ENCODE measurements around the gene CHL1. TPM values are rescaled to one million over a fixed set of nuclear protein-coding genes. Genes with fewer than 3 reads are reported as not detected.

The CHL1 gene
- total and polyA plus RNA-seq, 4 donors = 0.08 to 11.7 (median 7.0) TPM; not detected in 1

- ATAC-seq (ENCODE audit: low FRiP score) (no peak), DNase-seq (no peak)
- H3K4me3 ChIP-seq (ENCODE audit: low read length in 2 of 2) = no peak overlapping the region
- intact Hi-C loops (cut with DNase I) = no loop called here
- H3K36me3 ChIP-seq (ENCODE audit: control insufficient read depth in 1 of 2, insufficient read depth in 2 of 2, low read length in 1 of 2) = no peaks in the 10 kb centered on the region
- no peak overlapping the region for H3K27ac ChIP-seq (ENCODE audit: low read depth in 1 of 2, low read length in 2 of 2)
- no peaks in the 10 kb centered on the region for H3K9me3 ChIP-seq (ENCODE audit: control insufficient read depth, low read length)
- WGBS, 2 donors = 64 to 69% methylated on average over 2 of the region's 2 CpGs
- no peaks in the 10 kb centered on the region for H3K27me3 ChIP-seq (ENCODE audit: control insufficient read depth in 1 of 2, insufficient read depth in 2 of 2, low read length in 1 of 2)
- no peaks in the 10 kb centered on the region for H3K4me1 ChIP-seq (ENCODE audit: control insufficient read depth in 1 of 2, insufficient read depth in 2 of 2, low read length in 2 of 2)
Measured at GRCh38 chr3:204102-204501, 7.5 kb downstream of the CHL1 start.

DNA sequence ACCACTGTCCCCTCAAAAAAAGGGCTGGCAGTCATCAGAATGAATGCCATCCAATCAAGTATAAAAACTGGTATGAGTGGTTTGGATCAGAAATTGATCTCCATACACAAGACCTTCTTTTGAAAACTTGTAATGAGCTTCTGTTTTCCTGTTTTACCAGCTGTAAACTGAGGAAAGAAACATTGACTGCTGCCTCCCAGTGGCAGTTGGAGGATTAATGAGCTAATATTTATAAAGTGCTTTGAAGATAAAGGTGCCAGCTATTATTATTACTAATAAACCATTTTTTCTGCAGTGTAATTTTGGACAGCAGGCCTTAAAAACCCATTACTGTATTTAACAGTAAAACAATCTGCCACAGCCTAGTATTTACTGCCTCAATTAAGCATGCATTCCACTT lies 11.4 kb downstream of the CHL1 start:
- intact Hi-C loops (cut with DNase I) = no loop called here
- DNase-seq (no peak), ATAC-seq (ENCODE audit: low FRiP score) (no peak)
- Histone ChIP-seq H3K36me3 (ENCODE audit: control insufficient read depth in 1 of 2, insufficient read depth in 2 of 2, low read length in 1 of 2) (no peaks in the 10 kb centered on the region), H3K27me3 (ENCODE audit: control insufficient read depth in 1 of 2, insufficient read depth in 2 of 2, low read length in 1 of 2) (no peaks in the 10 kb centered on the region), H3K4me3 (ENCODE audit: low read length in 2 of 2) (no peak overlapping the region), H3K9me3 (ENCODE audit: control insufficient read depth, low read length) (no peaks in the 10 kb centered on the region), H3K27ac (ENCODE audit: low read depth in 1 of 2, low read length in 2 of 2) (no peak overlapping the region), H3K4me1 (ENCODE audit: control insufficient read depth in 1 of 2, insufficient read depth in 2 of 2, low read length in 2 of 2) (no peaks in the 10 kb centered on the region)

DNA sequence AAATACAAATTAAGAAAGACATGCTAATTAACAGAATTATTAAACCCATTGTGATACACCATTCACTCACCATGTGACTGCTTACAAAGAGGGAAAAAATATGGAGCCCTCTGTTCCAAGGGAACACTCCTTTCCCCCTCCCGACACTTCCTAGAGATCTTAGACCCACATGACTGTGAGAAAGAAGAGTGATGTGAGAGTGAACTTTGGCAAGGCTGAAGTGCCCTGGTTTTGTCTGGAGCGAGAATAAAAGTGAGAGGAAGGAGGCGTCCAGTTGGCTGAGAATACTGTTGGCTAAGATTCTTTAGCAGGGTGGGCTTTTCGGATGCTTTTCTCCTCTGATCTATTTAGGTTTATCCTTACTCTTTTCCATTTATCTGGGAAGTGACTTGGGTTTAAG lies 14.1 kb downstream of the CHL1 start:
- H3K36me3 ChIP-seq (ENCODE audit: control insufficient read depth in 1 of 2, insufficient read depth in 2 of 2, low read length in 1 of 2) = no peaks in the 10 kb centered on the region
- DNase-seq (no peak), ATAC-seq (ENCODE audit: low FRiP score) (no peak)
- H3K4me1 ChIP-seq (ENCODE audit: control insufficient read depth in 1 of 2, insufficient read depth in 2 of 2, low read length in 2 of 2) = no peaks in the 10 kb centered on the region
- WGBS, 2 donors = 67 to 70% methylated on average over 4 of the region's 4 CpGs
- H3K9me3 ChIP-seq (ENCODE audit: control insufficient read depth, low read length) = no peaks in the 10 kb centered on the region
- no peak overlapping the region for H3K4me3 ChIP-seq (ENCODE audit: low read length in 2 of 2)
- no peaks in the 10 kb centered on the region for H3K27me3 ChIP-seq (ENCODE audit: control insufficient read depth in 1 of 2, insufficient read depth in 2 of 2, low read length in 1 of 2)
- no peak overlapping the region for H3K27ac ChIP-seq (ENCODE audit: low read depth in 1 of 2, low read length in 2 of 2)
- intact Hi-C loops (cut with DNase I) = no loop called here

- Histone ChIP-seq H3K27me3 (ENCODE audit: control insufficient read depth in 1 of 2, insufficient read depth in 2 of 2, low read length in 1 of 2) (no peaks in the 10 kb centered on the region), H3K9me3 (ENCODE audit: control insufficient read depth, low read length) (peaks cover under 1% of the 10 kb centered on the region), H3K4me3 (ENCODE audit: low read length in 2 of 2) (no peak overlapping the region), H3K4me1 (ENCODE audit: control insufficient read depth in 1 of 2, insufficient read depth in 2 of 2, low read length in 2 of 2) (no peaks in the 10 kb centered on the region), H3K27ac (ENCODE audit: low read depth in 1 of 2, low read length in 2 of 2) (no peak overlapping the region), H3K36me3 (ENCODE audit: control insufficient read depth in 1 of 2, insufficient read depth in 2 of 2, low read length in 1 of 2) (no peaks in the 10 kb centered on the region)
- 40 to 50% methylated on average over 4 of the region's 4 CpGs for WGBS, 2 donors
- ATAC-seq (ENCODE audit: low FRiP score) (no peak), DNase-seq (no peak)
- intact Hi-C loops (cut with DNase I) = no loop called here
Measured at GRCh38 chr3:212432-212831, 15.9 kb downstream of the CHL1 start.

DNA sequence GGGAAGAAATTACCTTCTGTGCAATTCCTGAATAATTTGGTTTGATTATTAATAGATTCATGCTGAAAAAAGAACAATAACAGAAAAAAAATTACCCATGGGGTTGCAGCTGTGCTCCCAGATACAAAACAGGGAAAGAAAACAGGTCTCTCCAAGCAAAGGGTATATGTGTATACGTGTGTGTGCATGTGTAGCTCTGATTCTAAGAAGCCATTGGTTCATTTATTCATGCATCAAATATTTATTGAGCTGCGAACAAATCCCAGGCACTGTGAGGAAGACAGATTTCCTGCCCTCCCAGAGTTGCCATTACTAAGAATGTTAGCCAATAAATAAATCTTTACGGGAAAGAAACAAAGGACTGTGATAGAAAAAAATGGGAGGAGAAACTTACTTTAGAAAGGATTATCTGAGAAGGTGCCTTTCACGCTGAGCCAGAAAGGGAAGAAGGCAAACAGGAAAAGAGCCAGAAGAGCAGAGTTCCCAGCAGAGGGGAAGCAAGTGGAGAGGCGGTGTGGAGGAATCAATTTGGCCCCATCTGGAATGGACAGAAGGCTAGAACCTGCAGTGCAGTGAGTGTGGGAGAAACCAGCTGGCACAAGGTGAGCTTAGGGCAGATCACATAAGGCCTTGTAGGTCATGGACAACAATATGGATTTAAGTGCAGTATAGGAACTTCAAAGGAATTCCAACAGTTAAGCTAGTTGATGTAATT lies 20.7 kb downstream of the CHL1 start:
- Histone ChIP-seq H3K27me3 (ENCODE audit: control insufficient read depth in 1 of 2, insufficient read depth in 2 of 2, low read length in 1 of 2) (no peaks in the 10 kb centered on the region), H3K9me3 (ENCODE audit: control insufficient read depth, low read length) (peaks cover 2% of the 10 kb centered on the region), H3K36me3 (ENCODE audit: control insufficient read depth in 1 of 2, insufficient read depth in 2 of 2, low read length in 1 of 2) (no peaks in the 10 kb centered on the region), H3K27ac (ENCODE audit: low read depth in 1 of 2, low read length in 2 of 2) (no peak overlapping the region), H3K4me3 (ENCODE audit: low read length in 2 of 2) (no peak overlapping the region), H3K4me1 (ENCODE audit: control insufficient read depth in 1 of 2, insufficient read depth in 2 of 2, low read length in 2 of 2) (no peaks in the 10 kb centered on the region)
- intact Hi-C loops (cut with DNase I) = no loop called here
- WGBS, 2 donors = 56 to 63% methylated on average over 5 of the region's 5 CpGs
- DNase-seq (no peak), ATAC-seq (ENCODE audit: low FRiP score) (no peak)

GRCh38 chr3:217948-218347 lies 21.4 kb downstream of the CHL1 start:
- Histone ChIP-seq H3K27me3 (ENCODE audit: control insufficient read depth in 1 of 2, insufficient read depth in 2 of 2, low read length in 1 of 2) (no peaks in the 10 kb centered on the region), H3K36me3 (ENCODE audit: control insufficient read depth in 1 of 2, insufficient read depth in 2 of 2, low read length in 1 of 2) (no peaks in the 10 kb centered on the region), H3K27ac (ENCODE audit: low read depth in 1 of 2, low read length in 2 of 2) (no peak overlapping the region), H3K4me1 (ENCODE audit: control insufficient read depth in 1 of 2, insufficient read depth in 2 of 2, low read length in 2 of 2) (no peaks in the 10 kb centered on the region), H3K4me3 (ENCODE audit: low read length in 2 of 2) (no peak overlapping the region), H3K9me3 (ENCODE audit: control insufficient read depth, low read length) (peaks cover 2% of the 10 kb centered on the region)
- no peak for ATAC-seq (ENCODE audit: low FRiP score)
- WGBS, 2 donors = 75 to 81% methylated on average over 2 of the region's 2 CpGs
- intact Hi-C loops (cut with DNase I) = no loop called here
- DNase-seq = no peak

GRCh38 chr3:228442-229182 lies 32.0 kb downstream of the CHL1 start:
- WGBS, 2 donors = 77 to 80% methylated on average over 3 of the region's 3 CpGs
- no peak for DNase-seq
- ATAC-seq (ENCODE audit: low FRiP score) = no peak

DNA sequence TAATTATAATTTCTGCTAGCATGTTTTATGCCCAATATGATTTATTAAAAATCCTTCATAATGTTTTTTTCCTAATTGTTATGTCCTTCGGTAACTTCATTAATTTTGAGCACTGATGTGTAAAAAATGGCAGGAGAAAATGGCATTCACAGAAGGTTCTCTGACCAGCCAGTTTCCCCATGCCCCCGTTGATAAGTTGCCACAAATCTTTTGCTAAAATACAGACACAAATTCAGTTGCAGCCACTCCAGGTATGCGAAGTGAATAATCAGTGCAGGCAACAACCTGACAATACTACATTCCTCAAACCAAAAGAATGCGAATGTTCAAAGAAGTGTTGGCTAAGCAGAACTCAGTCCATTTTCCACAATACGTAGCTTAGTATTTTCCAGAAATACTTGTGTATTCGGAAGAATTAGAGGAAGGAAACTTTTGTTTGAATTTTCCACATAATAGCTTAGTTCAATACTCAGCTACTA lies 32.7 kb downstream of the CHL1 start:
- Histone ChIP-seq H3K27me3 (ENCODE audit: control insufficient read depth in 1 of 2, insufficient read depth in 2 of 2, low read length in 1 of 2) (no peaks in the 10 kb centered on the region), H3K27ac (ENCODE audit: low read depth in 1 of 2, low read length in 2 of 2) (no peak overlapping the region), H3K36me3 (ENCODE audit: control insufficient read depth in 1 of 2, insufficient read depth in 2 of 2, low read length in 1 of 2) (no peaks in the 10 kb centered on the region), H3K9me3 (ENCODE audit: control insufficient read depth, low read length) (peaks cover 3% of the 10 kb centered on the region), H3K4me1 (ENCODE audit: control insufficient read depth in 1 of 2, insufficient read depth in 2 of 2, low read length in 2 of 2) (no peaks in the 10 kb centered on the region), H3K4me3 (ENCODE audit: low read length in 2 of 2) (no peak overlapping the region)
- intact Hi-C loops (cut with DNase I) = no loop called here
- WGBS, 2 donors = 66 to 69% methylated on average over 6 of the region's 6 CpGs
- no peak for ATAC-seq (ENCODE audit: low FRiP score)
- no peak for DNase-seq

More at GRCh38 chr3:228442-229182, 32.0 kb downstream of the CHL1 start:
- no peaks in the 10 kb centered on the region for H3K36me3 ChIP-seq (ENCODE audit: control insufficient read depth in 1 of 2, insufficient read depth in 2 of 2, low read length in 1 of 2)
- no peaks in the 10 kb centered on the region for H3K4me1 ChIP-seq (ENCODE audit: control insufficient read depth in 1 of 2, insufficient read depth in 2 of 2, low read length in 2 of 2)
- H3K27me3 ChIP-seq (ENCODE audit: control insufficient read depth in 1 of 2, insufficient read depth in 2 of 2, low read length in 1 of 2) = no peaks in the 10 kb centered on the region
- intact Hi-C loops (cut with DNase I) = no loop called here
- no peak overlapping the region for H3K4me3 ChIP-seq (ENCODE audit: low read length in 2 of 2)
- no peak overlapping the region for H3K27ac ChIP-seq (ENCODE audit: low read depth in 1 of 2, low read length in 2 of 2)
- H3K9me3 ChIP-seq (ENCODE audit: control insufficient read depth, low read length) = peaks cover 4% of the 10 kb centered on the region

DNA sequence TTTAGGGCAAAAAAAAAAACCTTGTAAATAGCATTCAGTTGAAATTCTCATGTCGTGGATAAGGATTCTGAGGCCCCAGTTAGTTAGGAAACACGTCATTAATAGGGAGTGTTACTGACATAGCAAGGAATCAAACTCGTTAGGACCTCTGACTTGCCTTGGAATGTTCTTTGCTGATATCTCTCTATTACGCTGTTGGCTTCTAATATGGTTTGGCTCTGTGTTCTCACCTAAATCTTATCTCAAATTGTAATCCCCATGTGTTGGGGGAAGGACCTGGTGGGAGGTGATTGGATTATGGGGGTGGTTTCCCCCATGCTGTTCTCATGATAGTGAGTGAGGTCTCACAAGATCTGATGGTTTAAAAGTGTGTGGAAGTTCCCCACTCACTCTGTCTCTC lies 40.3 kb downstream of the CHL1 start:
- 65 to 66% methylated on average over 4 of the region's 4 CpGs for WGBS, 2 donors
- no peak for DNase-seq
- H3K4me3 ChIP-seq (ENCODE audit: low read length in 2 of 2) = no peak overlapping the region
- intact Hi-C loops (cut with DNase I) = no loop called here
- no peaks in the 10 kb centered on the region for H3K4me1 ChIP-seq (ENCODE audit: control insufficient read depth in 1 of 2, insufficient read depth in 2 of 2, low read length in 2 of 2)
- no peak for ATAC-seq (ENCODE audit: low FRiP score)
- H3K27me3 ChIP-seq (ENCODE audit: control insufficient read depth in 1 of 2, insufficient read depth in 2 of 2, low read length in 1 of 2) = no peaks in the 10 kb centered on the region
- H3K36me3 ChIP-seq (ENCODE audit: control insufficient read depth in 1 of 2, insufficient read depth in 2 of 2, low read length in 1 of 2) = no peaks in the 10 kb centered on the region
- H3K9me3 ChIP-seq (ENCODE audit: control insufficient read depth, low read length) = no peaks in the 10 kb centered on the region
- H3K27ac ChIP-seq (ENCODE audit: low read depth in 1 of 2, low read length in 2 of 2) = no peak overlapping the region
